Body of pancreas (tissue), 4 donors: ENCODE results near the gene COL9A1. TPM values are rescaled to one million over a fixed set of nuclear protein-coding genes. Genes with fewer than 3 reads are reported as not detected.
"Not testable (repeated sequence)": the region's sequence is repeated elsewhere in the genome, so short reads cannot be mapped to it uniquely, and the experiment has no call there.

Experiments
- ATAC-seq: fragments of 150-250 bp; one replicate; pipeline ENCODE4 v1.9.1; 2016
- DNase-seq, 4 donors: peaks; one replicate each; pipeline ENCODE4 v3.0.0-alpha.2; 2019
- H3K27ac ChIP-seq, 4 donors: fragments of 200-600 bp; sonication (generic); 1 replicate in 3 of 4; 2 replicates in 1 of 4; pipeline versions ENCODE4 v1.5.1 to v1.6.1; 2016 to 2019; ENCODE audit warnings: mild to moderate bottlenecking in 1 of 4, mixed read lengths in 1 of 4, moderate library complexity in 1 of 4
- H3K27me3 ChIP-seq, 2 donors: fragments of 200-600 bp; sonication (generic); one replicate each; pipeline ENCODE4 v1.6.0; 2016; ENCODE audit warnings: mild to moderate bottlenecking in 1 of 2
- H3K36me3 ChIP-seq, 2 donors: fragments of 200-600 bp; sonication (generic); replicated peaks in 1 of 2; 2 replicates each; pipeline ENCODE4 v1.5.1; 2016; ENCODE audit warnings: low read depth in 2 of 2; ENCODE audit not compliant: insufficient read depth in 1 of 2
- H3K4me1 ChIP-seq: fragments of 200-600 bp; sonication (generic); one replicate; pipeline ENCODE4 v1.6.0; 2016
- H3K4me3 ChIP-seq, 2 donors: fragments of 200-600 bp; sonication (generic); 1 replicate in 1 of 2; 2 replicates in 1 of 2; pipeline ENCODE4 v1.5.1; 2016 to 2019
- H3K9me3 ChIP-seq, 3 donors: fragments of 200-600 bp; sonication (generic); 1 replicate in 2 of 3; 2 replicates in 1 of 3; pipeline ENCODE4 v1.5.1; 2016
- POLR2A ChIP-seq, 3 donors: fragments of 450-650 bp; IDR thresholded peaks; one replicate each; pipeline ENCODE4 v1.6.1; 2016; ENCODE audit warnings: antibody characterized with exemption in 3 of 3, mild to moderate bottlenecking in 2 of 3
- WGBS, 2 donors: methylation state at CpG; one replicate each; pipeline ENCODE4 v1.1.5; 2017; 5-methylcytosine and 5-hydroxymethylcytosine counted together
- intact Hi-C: fragments of 100-400 bp; cut with DNase I; formaldehyde crosslinking; loops from one replicate; pipeline ENCODE4 v1.15.1; 2023
- total RNA-seq, 2 donors: library from RNA; depleted of rRNA; stranded (reverse); fragments of >200 nt; gene quantifications; one replicate each; pipeline ENCODE4 v1.1.0, GENCODE V29; 2016
- TF ChIP-seq, protein P1 (sequence below), 7 experiments: fragments of 450-650 bp in 4 of 7; fragments of 200-600 bp in 3 of 7; sonication (generic) in 3 of 7; IDR thresholded peaks; one replicate each; pipeline ENCODE4 v1.5.1; 2016 to 2019; ENCODE audit warnings: antibody characterized with exemption in 7 of 7

Gene COL9A1
- under 1 TPM in 1 of 2 donors, not detected in 1; 0.26 TPM for total RNA-seq

DNA sequence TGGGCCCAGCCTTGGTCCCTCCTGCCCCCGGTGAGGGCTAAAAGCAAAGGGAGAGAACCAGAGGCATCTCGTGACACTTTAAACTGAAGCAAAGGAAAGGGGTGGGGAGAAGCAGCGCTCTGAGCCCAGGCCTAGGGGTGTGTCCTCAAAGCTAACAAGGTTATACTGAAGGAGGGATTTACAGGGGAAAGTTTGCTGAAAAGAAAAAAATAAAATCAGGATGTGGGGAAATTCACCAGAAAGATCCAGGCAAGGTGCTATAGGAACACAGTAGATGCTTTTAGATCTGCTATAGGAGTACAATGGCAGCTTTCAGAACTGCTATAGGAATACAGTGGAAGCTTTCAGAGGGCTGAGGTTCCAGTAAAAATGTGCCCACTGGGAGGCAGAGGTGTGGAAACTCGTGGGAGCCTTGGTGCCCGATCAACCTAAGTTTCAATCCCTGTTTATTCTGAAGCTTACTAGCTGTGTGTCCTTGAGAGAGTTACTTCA is at the start of gene COL9A1:
Gene COL9A1 (minus strand): TSS at position 51 of the 492 bp plus-strand sequence. CDS start 160 bp downstream, outside the sequence.
- Histone ChIP-seq H3K36me3 (no peaks in the 10 kb centered on the region), H3K4me1 (no peaks in the 10 kb centered on the region), H3K27me3 (no peaks in the 10 kb centered on the region), H3K9me3 (no peaks in the 10 kb centered on the region), H3K27ac (no peak within 1 kb of the TSS), H3K4me3 (no peak within 1 kb of the TSS)
- no peak for TF ChIP-seq POLR2A (IDR thresholded peaks at IDR 0.05)
- TF ChIP-seq, protein P1, sequence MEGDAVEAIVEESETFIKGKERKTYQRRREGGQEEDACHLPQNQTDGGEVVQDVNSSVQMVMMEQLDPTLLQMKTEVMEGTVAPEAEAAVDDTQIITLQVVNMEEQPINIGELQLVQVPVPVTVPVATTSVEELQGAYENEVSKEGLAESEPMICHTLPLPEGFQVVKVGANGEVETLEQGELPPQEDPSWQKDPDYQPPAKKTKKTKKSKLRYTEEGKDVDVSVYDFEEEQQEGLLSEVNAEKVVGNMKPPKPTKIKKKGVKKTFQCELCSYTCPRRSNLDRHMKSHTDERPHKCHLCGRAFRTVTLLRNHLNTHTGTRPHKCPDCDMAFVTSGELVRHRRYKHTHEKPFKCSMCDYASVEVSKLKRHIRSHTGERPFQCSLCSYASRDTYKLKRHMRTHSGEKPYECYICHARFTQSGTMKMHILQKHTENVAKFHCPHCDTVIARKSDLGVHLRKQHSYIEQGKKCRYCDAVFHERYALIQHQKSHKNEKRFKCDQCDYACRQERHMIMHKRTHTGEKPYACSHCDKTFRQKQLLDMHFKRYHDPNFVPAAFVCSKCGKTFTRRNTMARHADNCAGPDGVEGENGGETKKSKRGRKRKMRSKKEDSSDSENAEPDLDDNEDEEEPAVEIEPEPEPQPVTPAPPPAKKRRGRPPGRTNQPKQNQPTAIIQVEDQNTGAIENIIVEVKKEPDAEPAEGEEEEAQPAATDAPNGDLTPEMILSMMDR (IDR thresholded peaks at IDR 0.05), result no peak
- ATAC-seq, result no peak
- intact Hi-C loops, result no loop called here
- no peak for DNase-seq
- WGBS, 2 donors, result 65 to 70% methylated on average over 5 of the region's 5 CpGs

DNA sequence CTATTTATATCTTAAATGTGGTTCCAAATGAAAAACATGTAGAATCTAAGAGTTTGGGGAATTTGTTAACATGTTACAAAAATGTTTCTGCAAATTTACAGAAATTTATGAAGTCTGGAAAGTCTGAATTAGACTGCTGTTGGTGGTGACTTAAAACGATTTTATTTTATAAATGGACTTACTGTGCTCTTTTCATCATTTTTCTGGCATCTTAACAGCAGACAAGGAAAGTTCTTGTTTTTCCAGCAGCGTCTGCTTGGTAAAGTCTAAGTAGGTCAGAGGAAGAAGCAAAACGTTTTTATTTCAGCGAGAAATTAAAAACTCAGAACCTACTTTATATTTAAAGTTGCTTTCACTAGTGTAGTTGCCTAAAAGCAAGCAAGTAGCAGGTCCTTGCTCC is 48.6 kb upstream of the COL9A1 start:
- H3K9me3 ChIP-seq, result no peaks in the 10 kb centered on the region
- H3K36me3 ChIP-seq, result no peaks in the 10 kb centered on the region
- no peak overlapping the region for H3K4me3 ChIP-seq
- peaks cover 5% of the 10 kb centered on the region for H3K4me1 ChIP-seq
- TF ChIP-seq, protein P1 (IDR thresholded peaks at IDR 0.05), result no peak
- no peak for TF ChIP-seq POLR2A (IDR thresholded peaks at IDR 0.05)
- 68 to 69% methylated on average over 4 of the region's 4 CpGs for WGBS, 2 donors
- H3K27me3 ChIP-seq, result no peaks in the 10 kb centered on the region
- no peak overlapping the region for H3K27ac ChIP-seq
- intact Hi-C loops, result no loop called here
- DNase-seq, result no peak
- no peak for ATAC-seq

GRCh38 chr6:70345619-70346018 is 42.7 kb upstream of the COL9A1 start:
- WGBS, 2 donors, result 56 to 65% methylated on average over 1 of the region's 1 CpG
- ATAC-seq (no peak), DNase-seq (no peak)
- Histone ChIP-seq H3K9me3 (no peaks in the 10 kb centered on the region), H3K27me3 (no peaks in the 10 kb centered on the region), H3K4me3 (no peak overlapping the region), H3K27ac (no peak overlapping the region), H3K4me1 (no peaks in the 10 kb centered on the region), H3K36me3 (no peaks in the 10 kb centered on the region)
- TF ChIP-seq, protein P1 (IDR thresholded peaks at IDR 0.05), result no peak
- TF ChIP-seq POLR2A (IDR thresholded peaks at IDR 0.05), result no peak
- intact Hi-C loops, result no loop called here

DNA sequence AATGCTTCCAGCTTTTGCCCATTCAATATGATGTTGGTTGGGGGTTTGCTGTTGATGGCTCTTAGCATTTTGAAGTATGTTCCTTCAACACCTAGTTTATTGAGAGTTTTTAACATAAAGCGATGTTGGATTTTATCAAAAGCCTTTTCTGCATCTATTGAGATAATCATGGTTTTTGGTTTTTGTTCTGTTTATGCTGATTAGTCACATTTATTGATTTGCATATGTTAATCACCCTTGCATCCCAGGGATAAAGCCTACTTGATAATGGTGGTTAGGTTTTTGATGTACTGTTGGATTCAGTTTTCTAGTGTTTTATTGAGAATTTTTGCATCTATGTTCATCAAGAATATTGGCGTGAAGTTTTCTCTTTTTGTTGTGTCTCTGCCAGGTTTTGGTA is 40.4 kb upstream of the COL9A1 start:
- ATAC-seq (no peak), DNase-seq (no peak)
- Histone ChIP-seq H3K27ac (no peak overlapping the region), H3K27me3 (no peaks in the 10 kb centered on the region), H3K36me3 (no peaks in the 10 kb centered on the region), H3K9me3 (no peaks in the 10 kb centered on the region), H3K4me1 (no peaks in the 10 kb centered on the region), H3K4me3 (no peak overlapping the region)
- intact Hi-C loops, result no loop called here
- no peak for TF ChIP-seq POLR2A (IDR thresholded peaks at IDR 0.05)
- TF ChIP-seq, protein P1 (IDR thresholded peaks at IDR 0.05), result no peak
- 82 to 87% methylated on average over 2 of the region's 2 CpGs for WGBS, 2 donors

DNA sequence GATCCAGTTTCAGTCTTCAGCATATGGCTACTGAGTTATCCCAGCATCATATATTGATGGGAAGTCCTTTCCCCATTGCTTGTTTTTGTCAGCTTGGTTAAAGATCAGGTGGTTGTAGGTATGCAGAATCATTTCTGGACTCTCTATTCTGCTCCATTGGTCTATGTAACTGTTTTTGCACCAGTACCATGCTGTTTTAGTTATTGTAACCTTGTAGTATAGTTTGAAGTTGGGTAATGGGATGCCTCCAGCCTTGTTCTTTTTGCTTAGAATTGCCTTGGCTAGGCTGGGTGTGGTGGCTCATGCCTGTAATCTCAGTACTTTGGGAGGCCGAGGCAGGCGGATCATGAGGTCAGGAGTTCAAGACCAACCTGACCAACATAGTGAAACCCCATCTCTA is 36.9 kb upstream of the COL9A1 start:
- H3K4me1 ChIP-seq, intact Hi-C loops, H3K27ac ChIP-seq, ATAC-seq, DNase-seq, H3K4me3 ChIP-seq, H3K36me3 ChIP-seq, H3K27me3 ChIP-seq, H3K9me3 ChIP-seq: not testable (repeated sequence)
- 95 to 100% methylated on average over 2 of the region's 2 CpGs for WGBS, 2 donors
